ENCODE data around the gene PTPN20.

The PTPN20 gene

GRCh38 chr10:47049056-47049851 lies 138.0 kb downstream of the PTPN20 start:
- no peak for DNase-seq (ENCODE audit: low spot score)

- DNase-seq (ENCODE audit: low spot score) = no peak
These were observed 138.7 kb downstream of the PTPN20 start for GRCh38 chr10:47049906-47050305.

GRCh38 chr10:47050618-47051455 lies 139.6 kb downstream of the PTPN20 start:
- no peak for DNase-seq (ENCODE audit: low spot score)

GRCh38 chr10:47051741-47052238 lies 140.6 kb downstream of the PTPN20 start:
- DNase-seq (ENCODE audit: low spot score) = no peak
